Measurements from ENCODE around the gene GFOD1.

- TF ChIP-seq EZH2 (IDR thresholded peaks at IDR 0.05; ENCODE audit: borderline replicate concordance, insufficient read depth, low read length, poor library complexity, severe bottlenecking): no peak
- TF ChIP-seq, protein P1, sequence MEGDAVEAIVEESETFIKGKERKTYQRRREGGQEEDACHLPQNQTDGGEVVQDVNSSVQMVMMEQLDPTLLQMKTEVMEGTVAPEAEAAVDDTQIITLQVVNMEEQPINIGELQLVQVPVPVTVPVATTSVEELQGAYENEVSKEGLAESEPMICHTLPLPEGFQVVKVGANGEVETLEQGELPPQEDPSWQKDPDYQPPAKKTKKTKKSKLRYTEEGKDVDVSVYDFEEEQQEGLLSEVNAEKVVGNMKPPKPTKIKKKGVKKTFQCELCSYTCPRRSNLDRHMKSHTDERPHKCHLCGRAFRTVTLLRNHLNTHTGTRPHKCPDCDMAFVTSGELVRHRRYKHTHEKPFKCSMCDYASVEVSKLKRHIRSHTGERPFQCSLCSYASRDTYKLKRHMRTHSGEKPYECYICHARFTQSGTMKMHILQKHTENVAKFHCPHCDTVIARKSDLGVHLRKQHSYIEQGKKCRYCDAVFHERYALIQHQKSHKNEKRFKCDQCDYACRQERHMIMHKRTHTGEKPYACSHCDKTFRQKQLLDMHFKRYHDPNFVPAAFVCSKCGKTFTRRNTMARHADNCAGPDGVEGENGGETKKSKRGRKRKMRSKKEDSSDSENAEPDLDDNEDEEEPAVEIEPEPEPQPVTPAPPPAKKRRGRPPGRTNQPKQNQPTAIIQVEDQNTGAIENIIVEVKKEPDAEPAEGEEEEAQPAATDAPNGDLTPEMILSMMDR (IDR thresholded peaks at IDR 0.05; ENCODE audit: poor library complexity, severe bottlenecking): no peak
- TF ChIP-seq POLR2AphosphoS5 (IDR thresholded peaks at IDR 0.05): no peak
- TF ChIP-seq MXI1 (conservative IDR thresholded peaks at IDR 0.05; ENCODE audit: poor library complexity, severe bottlenecking): no peak
- TF ChIP-seq, protein P2, sequence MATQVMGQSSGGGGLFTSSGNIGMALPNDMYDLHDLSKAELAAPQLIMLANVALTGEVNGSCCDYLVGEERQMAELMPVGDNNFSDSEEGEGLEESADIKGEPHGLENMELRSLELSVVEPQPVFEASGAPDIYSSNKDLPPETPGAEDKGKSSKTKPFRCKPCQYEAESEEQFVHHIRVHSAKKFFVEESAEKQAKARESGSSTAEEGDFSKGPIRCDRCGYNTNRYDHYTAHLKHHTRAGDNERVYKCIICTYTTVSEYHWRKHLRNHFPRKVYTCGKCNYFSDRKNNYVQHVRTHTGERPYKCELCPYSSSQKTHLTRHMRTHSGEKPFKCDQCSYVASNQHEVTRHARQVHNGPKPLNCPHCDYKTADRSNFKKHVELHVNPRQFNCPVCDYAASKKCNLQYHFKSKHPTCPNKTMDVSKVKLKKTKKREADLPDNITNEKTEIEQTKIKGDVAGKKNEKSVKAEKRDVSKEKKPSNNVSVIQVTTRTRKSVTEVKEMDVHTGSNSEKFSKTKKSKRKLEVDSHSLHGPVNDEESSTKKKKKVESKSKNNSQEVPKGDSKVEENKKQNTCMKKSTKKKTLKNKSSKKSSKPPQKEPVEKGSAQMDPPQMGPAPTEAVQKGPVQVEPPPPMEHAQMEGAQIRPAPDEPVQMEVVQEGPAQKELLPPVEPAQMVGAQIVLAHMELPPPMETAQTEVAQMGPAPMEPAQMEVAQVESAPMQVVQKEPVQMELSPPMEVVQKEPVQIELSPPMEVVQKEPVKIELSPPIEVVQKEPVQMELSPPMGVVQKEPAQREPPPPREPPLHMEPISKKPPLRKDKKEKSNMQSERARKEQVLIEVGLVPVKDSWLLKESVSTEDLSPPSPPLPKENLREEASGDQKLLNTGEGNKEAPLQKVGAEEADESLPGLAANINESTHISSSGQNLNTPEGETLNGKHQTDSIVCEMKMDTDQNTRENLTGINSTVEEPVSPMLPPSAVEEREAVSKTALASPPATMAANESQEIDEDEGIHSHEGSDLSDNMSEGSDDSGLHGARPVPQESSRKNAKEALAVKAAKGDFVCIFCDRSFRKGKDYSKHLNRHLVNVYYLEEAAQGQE (IDR thresholded peaks at IDR 0.05; ENCODE audit: borderline replicate concordance): no peak
- TF ChIP-seq SMC3 (conservative IDR thresholded peaks at IDR 0.05; ENCODE audit: poor library complexity): no peak
- no peak for TF ChIP-seq TAF1 (IDR thresholded peaks at IDR 0.05; ENCODE audit: low read depth)
- TF ChIP-seq EP300 (conservative IDR thresholded peaks at IDR 0.05; ENCODE audit: poor library complexity, severe bottlenecking): no peak
These were observed 52.6 kb downstream of the GFOD1 start for GRCh38 chr6:13434777-13435176.
